ENCODE data around the gene CEP63. TPM values are rescaled to one million over a fixed set of nuclear protein-coding genes. Genes with fewer than 3 reads are reported as not detected.

CEP63 gene
- total and polyA plus RNA-seq, 12 donors, result 20.1 to 38.8 (median 30.8) TPM

DNA sequence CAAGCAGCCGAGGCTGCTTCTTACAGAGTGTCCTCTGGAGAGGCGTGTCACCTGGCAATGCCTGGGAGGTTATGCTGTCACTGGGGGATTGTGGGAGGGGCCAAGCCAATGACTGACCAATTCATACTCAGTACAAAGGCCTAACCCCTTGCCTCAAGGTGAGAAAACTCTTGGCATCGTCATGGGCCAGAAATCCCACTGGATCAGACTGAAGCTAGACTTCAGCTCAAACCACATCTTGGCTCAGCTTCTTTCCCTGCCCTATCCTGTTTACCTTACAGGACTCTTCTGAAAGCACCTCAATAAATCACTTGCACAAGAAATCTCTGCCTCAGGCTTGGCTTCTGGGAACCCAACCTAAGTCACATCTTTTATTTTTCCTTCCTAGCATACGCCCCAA is 9.6 kb upstream of the CEP63 start:
- TF ChIP-seq, protein P1, sequence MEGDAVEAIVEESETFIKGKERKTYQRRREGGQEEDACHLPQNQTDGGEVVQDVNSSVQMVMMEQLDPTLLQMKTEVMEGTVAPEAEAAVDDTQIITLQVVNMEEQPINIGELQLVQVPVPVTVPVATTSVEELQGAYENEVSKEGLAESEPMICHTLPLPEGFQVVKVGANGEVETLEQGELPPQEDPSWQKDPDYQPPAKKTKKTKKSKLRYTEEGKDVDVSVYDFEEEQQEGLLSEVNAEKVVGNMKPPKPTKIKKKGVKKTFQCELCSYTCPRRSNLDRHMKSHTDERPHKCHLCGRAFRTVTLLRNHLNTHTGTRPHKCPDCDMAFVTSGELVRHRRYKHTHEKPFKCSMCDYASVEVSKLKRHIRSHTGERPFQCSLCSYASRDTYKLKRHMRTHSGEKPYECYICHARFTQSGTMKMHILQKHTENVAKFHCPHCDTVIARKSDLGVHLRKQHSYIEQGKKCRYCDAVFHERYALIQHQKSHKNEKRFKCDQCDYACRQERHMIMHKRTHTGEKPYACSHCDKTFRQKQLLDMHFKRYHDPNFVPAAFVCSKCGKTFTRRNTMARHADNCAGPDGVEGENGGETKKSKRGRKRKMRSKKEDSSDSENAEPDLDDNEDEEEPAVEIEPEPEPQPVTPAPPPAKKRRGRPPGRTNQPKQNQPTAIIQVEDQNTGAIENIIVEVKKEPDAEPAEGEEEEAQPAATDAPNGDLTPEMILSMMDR (IDR thresholded peaks at IDR 0.05), result no peak
- H3K36me3 ChIP-seq, result peaks cover 0 to 60% (median 19%) of the 10 kb centered on the region in 9 donors
- no peaks in the 10 kb centered on the region for H3K9me3 ChIP-seq
- H3K4me1 ChIP-seq, result peaks cover 0 to 37% (median 20%) of the 10 kb centered on the region in 9 donors
- no peak overlapping the region for H3K4me3 ChIP-seq
- peak overlapping the region in 8 of 10 donors; percentile 9 to 72 (median 58) for H3K27ac ChIP-seq
- no peaks in the 10 kb centered on the region for H3K27me3 ChIP-seq
- intact Hi-C loops (cut with DNase I), result loop anchor here in 6 of 10 donors (5.0 to 10.0 kb wide), 6 partner anchors 92 to 272 kb away; no protein-coding TSS in a partner anchor
- ATAC-seq (peak in 1 of 8 donors; percentile 52), DNase-seq (no peak)
- WGBS, 2 donors, result 68 to 76% methylated on average over 4 of the region's 4 CpGs

GRCh38 chr3:134477002-134477401 is 8.9 kb upstream of the CEP63 start:
- Histone ChIP-seq H3K36me3 (peaks cover 0 to 67% (median 26%) of the 10 kb centered on the region in 9 donors), H3K9me3 (no peaks in the 10 kb centered on the region), H3K27me3 (no peaks in the 10 kb centered on the region), H3K27ac (peak overlapping the region in 9 of 10 donors; percentile 15 to 74 (median 62)), H3K4me3 (no peak overlapping the region), H3K4me1 (peaks cover 0 to 37% (median 20%) of the 10 kb centered on the region in 9 donors)
- 45 to 65% methylated on average over 6 of the region's 6 CpGs for WGBS, 2 donors
- DNase-seq (peak; percentile 39 to 67), ATAC-seq (peak; percentile 68 to 94 (median 86))
- TF ChIP-seq, protein P1 (IDR thresholded peaks at IDR 0.05), result no peak
- intact Hi-C loops (cut with DNase I), result loop anchor here in 6 of 10 donors (5.0 to 10.0 kb wide), 6 partner anchors 92 to 272 kb away; no protein-coding TSS in a partner anchor

DNA sequence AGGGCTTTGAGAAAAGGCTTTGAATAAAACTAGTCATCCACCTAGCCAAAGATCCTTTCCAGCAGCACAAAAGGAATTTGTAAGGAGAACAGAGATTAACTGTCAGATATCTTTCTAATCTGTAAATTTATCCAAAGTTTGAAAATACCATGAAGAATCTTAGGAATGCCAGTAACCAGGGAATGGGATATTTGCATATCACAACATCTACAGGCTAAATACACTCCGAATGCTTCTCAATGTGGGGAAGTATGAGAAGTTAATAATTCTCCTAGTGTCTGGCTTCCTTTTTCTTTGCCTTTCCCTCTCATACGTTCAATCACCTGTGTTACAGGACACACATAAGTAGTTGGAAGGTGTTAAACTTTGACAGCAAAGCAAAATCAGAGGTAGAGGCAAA is 7.9 kb upstream of the CEP63 start:
- Histone ChIP-seq H3K9me3 (no peaks in the 10 kb centered on the region), H3K27me3 (no peaks in the 10 kb centered on the region), H3K4me1 (peaks cover 0 to 39% (median 24%) of the 10 kb centered on the region in 9 donors), H3K36me3 (peaks cover 0 to 76% (median 29%) of the 10 kb centered on the region in 9 donors), H3K27ac (peak overlapping the region in 6 of 10 donors; percentile 57 to 74 (median 70)), H3K4me3 (no peak overlapping the region)
- WGBS, 2 donors, result 68 to 72% methylated on average over 2 of the region's 2 CpGs
- intact Hi-C loops (cut with DNase I), result loop anchor here in 6 of 10 donors (5.0 to 10.0 kb wide), 6 partner anchors 93 to 273 kb away; no protein-coding TSS in a partner anchor
- ATAC-seq (no peak), DNase-seq (no peak)
- TF ChIP-seq, protein P1 (IDR thresholded peaks at IDR 0.05), result no peak

- peaks cover 6 to 52% (median 38%) of the 10 kb centered on the region in 9 donors for H3K4me1 ChIP-seq
These were observed 5.3 kb upstream of the CEP63 start for GRCh38 chr3:134480546-134480945.

More at GRCh38 chr3:134480546-134480945, 5.3 kb upstream of the CEP63 start:
- Histone ChIP-seq H3K9me3 (no peaks in the 10 kb centered on the region), H3K36me3 (peaks cover 0 to 76% (median 29%) of the 10 kb centered on the region in 9 donors), H3K27ac (peak overlapping the region in 6 of 10 donors; percentile 3 to 41 (median 18)), H3K4me3 (no peak overlapping the region), H3K27me3 (no peaks in the 10 kb centered on the region)
- TF ChIP-seq, protein P1 (IDR thresholded peaks at IDR 0.05), result no peak
- ATAC-seq (peak in 1 of 8 donors; percentile 37), DNase-seq (no peak)
- 79 to 90% methylated on average over 3 of the region's 3 CpGs for WGBS, 2 donors
- intact Hi-C loops (cut with DNase I), result loop anchor here in 3 of 10 donors (5.0 to 10.0 kb wide), 4 partner anchors 113 to 546 kb away; no protein-coding TSS in a partner anchor

Data from heart right ventricle (tissue), 16 donors.